Kidney tubule cell (primary cell): ENCODE results near the gene LY6G6F.
A peak's percentile ranks its signal among the peaks of the same experiment; 100 is the strongest.
"Not testable (repeated sequence)": the region's sequence is repeated elsewhere in the genome, so short reads cannot be mapped to it uniquely, and the experiment has no call there.

ENCODE experiments used
- DNase-seq: peaks from one replicate; pipeline ENCODE4 v3.0.0-alpha.2; 2018; ENCODE audit warnings: low spot score

Gene LY6G6F

GRCh38 chr6:31702819-31703716 is 3.6 kb upstream of the LY6G6F start, which contains the start of gene ABHD16A:
Gene ABHD16A (minus strand): TSS chr6:31703324. CDS start chr6:31703281, 43 bp downstream.
- peak; percentile 97 for DNase-seq

GRCh38 chr6:31705931-31706330 is 735 bp upstream of the LY6G6F start:
- no peak for DNase-seq

- no peak for DNase-seq
These were observed 1.0 kb downstream of the LY6G6F start for GRCh38 chr6:31707701-31708100.

- no peak for DNase-seq
These were observed 1.6 kb downstream of the LY6G6F start for GRCh38 chr6:31708224-31708623.

GRCh38 chr6:31709157-31709556 is 2.5 kb downstream of the LY6G6F start:
- DNase-seq, result not testable (repeated sequence)

- no peak for DNase-seq
These were observed 4.0 kb downstream of the LY6G6F start for GRCh38 chr6:31710523-31711219.

GRCh38 chr6:31711233-31711632 is 4.6 kb downstream of the LY6G6F start:
- DNase-seq, result no peak

GRCh38 chr6:31712296-31712695 is 5.6 kb downstream of the LY6G6F start:
- DNase-seq, result no peak

- no peak for DNase-seq
These were observed 6.8 kb downstream of the LY6G6F start for GRCh38 chr6:31713465-31713864.

GRCh38 chr6:31713991-31714684 is 7.5 kb downstream of the LY6G6F start:
- DNase-seq, result no peak

GRCh38 chr6:31715022-31715958 is 8.6 kb downstream of the LY6G6F start, which contains the start of gene LY6G6D:
Gene LY6G6D (plus strand): TSS chr6:31715348. CDS start chr6:31715356, 8 bp downstream.
- DNase-seq, result no peak

GRCh38 chr6:31717499-31718222 is 11.0 kb downstream of the LY6G6F start:
- DNase-seq, result peak; percentile 48

GRCh38 chr6:31718265-31718664 is 11.6 kb downstream of the LY6G6F start:
- DNase-seq, result no peak

GRCh38 chr6:31719001-31719400 is 12.3 kb downstream of the LY6G6F start:
- no peak for DNase-seq

- no peak for DNase-seq
These were observed 13.6 kb downstream of the LY6G6F start for GRCh38 chr6:31720196-31720770.

- DNase-seq, result no peak
These were observed 14.8 kb downstream of the LY6G6F start, which contains the start of gene LY6G6C for GRCh38 chr6:31721351-31722020. Gene LY6G6C (minus strand): TSS chr6:31721746. CDS start chr6:31721679, 67 bp downstream.

- DNase-seq, result no peak
These were observed 15.5 kb downstream of the LY6G6F start for GRCh38 chr6:31722173-31722572.

GRCh38 chr6:31723245-31723979 is 16.7 kb downstream of the LY6G6F start, which contains the start of gene MPIG6B:
Gene MPIG6B (plus strand): TSS chr6:31723373. CDS start chr6:31723384, 11 bp downstream.
- DNase-seq, result no peak
